Ovary (tissue), 3 donors: ENCODE results near the gene CPLX3.

Experiments used
- EP300 ChIP-seq: sonication (generic); formaldehyde crosslinking; IDR thresholded peaks from one replicate; pipeline ENCODE4 v1.6.1; 2017; ENCODE audit warnings: antibody characterized with exemption
- POLR2A ChIP-seq: fragments of 450-650 bp; IDR thresholded peaks from one replicate; pipeline ENCODE4 v1.6.1; 2017; ENCODE audit warnings: antibody characterized with exemption, mild to moderate bottlenecking, moderate library complexity
- TF ChIP-seq, protein P1 (sequence below), 3 donors: fragments of 450-650 bp in 2 of 3; fragments of 200-600 bp in 1 of 3; IDR thresholded peaks; one replicate each; pipeline versions ENCODE4 v1.5.1 to v1.8.0; 2016 to 2022; ENCODE audit warnings: antibody characterized with exemption in 3 of 3, mild to moderate bottlenecking in 1 of 3
- donor health status: DM: no; HTN: no; CAD: no.

DNA sequence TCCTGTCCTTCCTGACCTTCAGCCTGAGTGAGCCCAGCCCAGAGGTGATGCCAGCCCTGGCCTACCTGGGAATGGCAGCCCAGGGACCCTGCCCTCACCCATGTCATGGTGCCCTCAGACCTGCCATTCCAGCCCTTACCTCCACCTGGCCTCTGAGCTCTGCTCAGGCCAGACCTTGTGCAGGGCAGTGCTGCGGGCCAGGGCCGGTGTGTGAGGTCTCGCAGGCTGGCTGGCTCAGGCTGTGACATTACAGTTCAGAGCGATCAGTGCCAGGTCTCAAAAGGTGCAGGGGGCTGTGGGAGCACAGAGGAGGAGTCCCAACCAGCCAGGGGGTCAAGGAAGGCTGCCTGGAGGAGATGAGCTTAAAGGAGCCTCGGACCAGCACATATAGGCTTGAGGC, 6.4 kb upstream of the CPLX3 start:
- TF ChIP-seq POLR2A = no peak
- TF ChIP-seq, protein P1, sequence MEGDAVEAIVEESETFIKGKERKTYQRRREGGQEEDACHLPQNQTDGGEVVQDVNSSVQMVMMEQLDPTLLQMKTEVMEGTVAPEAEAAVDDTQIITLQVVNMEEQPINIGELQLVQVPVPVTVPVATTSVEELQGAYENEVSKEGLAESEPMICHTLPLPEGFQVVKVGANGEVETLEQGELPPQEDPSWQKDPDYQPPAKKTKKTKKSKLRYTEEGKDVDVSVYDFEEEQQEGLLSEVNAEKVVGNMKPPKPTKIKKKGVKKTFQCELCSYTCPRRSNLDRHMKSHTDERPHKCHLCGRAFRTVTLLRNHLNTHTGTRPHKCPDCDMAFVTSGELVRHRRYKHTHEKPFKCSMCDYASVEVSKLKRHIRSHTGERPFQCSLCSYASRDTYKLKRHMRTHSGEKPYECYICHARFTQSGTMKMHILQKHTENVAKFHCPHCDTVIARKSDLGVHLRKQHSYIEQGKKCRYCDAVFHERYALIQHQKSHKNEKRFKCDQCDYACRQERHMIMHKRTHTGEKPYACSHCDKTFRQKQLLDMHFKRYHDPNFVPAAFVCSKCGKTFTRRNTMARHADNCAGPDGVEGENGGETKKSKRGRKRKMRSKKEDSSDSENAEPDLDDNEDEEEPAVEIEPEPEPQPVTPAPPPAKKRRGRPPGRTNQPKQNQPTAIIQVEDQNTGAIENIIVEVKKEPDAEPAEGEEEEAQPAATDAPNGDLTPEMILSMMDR (IDR thresholded peaks at IDR 0.05) = no peak
- no peak for TF ChIP-seq EP300
